Osteoblast (primary cell): ENCODE data around the gene PARP15. TPM values are rescaled to one million over a fixed set of nuclear protein-coding genes. Genes with fewer than 3 reads are reported as not detected.

ENCODE experiments used
- DNase-seq: peaks from one replicate; pipeline ENCODE4 v3.0.0; 2011; ENCODE audit warnings: low spot score, mixed read lengths; ENCODE audit not compliant: insufficient read length; ENCODE audit errors: missing footprints
- H2AFZ ChIP-seq: 2 replicates; pipeline ENCODE4 v1.6.0; 2011; ENCODE audit warnings: mild to moderate bottlenecking, low read length
- H3K27ac ChIP-seq: 2 replicates; pipeline ENCODE4 v1.5.1; 2011; ENCODE audit warnings: mild to moderate bottlenecking, low read depth, low read length, moderate library complexity
- H3K27me3 ChIP-seq: 2 replicates; pipeline ENCODE4 v1.6.0; 2012; ENCODE audit warnings: mild to moderate bottlenecking, control low read depth, inconsistent platforms, low read length, moderate library complexity; ENCODE audit not compliant: insufficient read depth
- H3K36me3 ChIP-seq: 2 replicates; pipeline ENCODE4 v1.5.1; 2011; ENCODE audit warnings: mild to moderate bottlenecking, low read length, control low read depth, moderate library complexity; ENCODE audit not compliant: insufficient read depth
- H3K4me1 ChIP-seq: 2 replicates; pipeline ENCODE4 v1.5.1; 2011; ENCODE audit warnings: mild to moderate bottlenecking, low read length, control low read depth, moderate library complexity; ENCODE audit not compliant: insufficient read depth
- H3K4me2 ChIP-seq: 2 replicates; pipeline ENCODE4 v1.6.0; 2011; ENCODE audit warnings: mild to moderate bottlenecking, low read length; ENCODE audit not compliant: insufficient read depth
- H3K4me3 ChIP-seq: fragments of 200-600 bp; sonication (generic); 3 replicates; pipeline ENCODE4 v1.5.1; 2012; ENCODE audit warnings: mild to moderate bottlenecking, low read length, inconsistent platforms; ENCODE audit not compliant: insufficient read depth
- H3K79me2 ChIP-seq: 2 replicates; pipeline ENCODE4 v1.6.0; 2012; ENCODE audit warnings: mild to moderate bottlenecking, low read length, control low read depth, inconsistent platforms; ENCODE audit not compliant: insufficient read depth
- H3K9me3 ChIP-seq: 2 replicates; pipeline ENCODE4 v1.5.1; 2011; ENCODE audit warnings: low read depth, low read length, control low read depth
- H4K20me1 ChIP-seq: 2 replicates; pipeline ENCODE4 v1.6.0; 2012; ENCODE audit warnings: mild to moderate bottlenecking, low read length, control low read depth; ENCODE audit not compliant: insufficient read depth
- CTCF ChIP-seq: IDR thresholded peaks from 2 replicates; pipeline ENCODE4 v1.5.1; 2011; ENCODE audit warnings: mild to moderate bottlenecking, low read depth, low read length, moderate library complexity; ENCODE audit errors: extremely low read depth
- total RNA-seq: library from RNA; depleted of rRNA; stranded (reverse); fragments of >200 nt; gene quantifications from 2 replicates; pipeline ENCODE4 v1.2.3, GENCODE V29; 2012

The PARP15 gene
- total RNA-seq, 1 donor, result 3.6 TPM

- Histone ChIP-seq H3K4me1 (no peaks in the 10 kb centered on the region), H3K4me2 (no peak overlapping the region), H4K20me1 (no peaks in the 10 kb centered on the region), H3K79me2 (no peaks in the 10 kb centered on the region), H3K27ac (no peak overlapping the region), H3K4me3 (no peak overlapping the region), H3K9me3 (no peaks in the 10 kb centered on the region), H3K36me3 (no peaks in the 10 kb centered on the region), H2AFZ (no peak overlapping the region), H3K27me3 (no peaks in the 10 kb centered on the region)
- peak; percentile 43 for DNase-seq
- TF ChIP-seq CTCF, result no peak
Observed at GRCh38 chr3:122603056-122603455, 25.6 kb downstream of the PARP15 start.

- Histone ChIP-seq H3K27ac (no peak overlapping the region), H3K4me3 (no peak overlapping the region), H3K36me3 (no peaks in the 10 kb centered on the region), H3K9me3 (no peaks in the 10 kb centered on the region), H2AFZ (no peak overlapping the region), H3K27me3 (no peaks in the 10 kb centered on the region), H3K4me1 (peaks cover 5% of the 10 kb centered on the region), H3K4me2 (no peak overlapping the region), H3K79me2 (no peaks in the 10 kb centered on the region), H4K20me1 (no peaks in the 10 kb centered on the region)
- no peak for DNase-seq
- TF ChIP-seq CTCF, result no peak
Observed at GRCh38 chr3:122606330-122606729, 28.9 kb downstream of the PARP15 start.

GRCh38 chr3:122608916-122609315 is 31.5 kb downstream of the PARP15 start:
- no peak for DNase-seq
- no peak overlapping the region for H3K27ac ChIP-seq
- no peak overlapping the region for H2AFZ ChIP-seq
- no peak overlapping the region for H3K4me2 ChIP-seq
- no peaks in the 10 kb centered on the region for H3K27me3 ChIP-seq
- H3K79me2 ChIP-seq, result no peaks in the 10 kb centered on the region
- H3K9me3 ChIP-seq, result no peaks in the 10 kb centered on the region
- H3K36me3 ChIP-seq, result no peaks in the 10 kb centered on the region
- H4K20me1 ChIP-seq, result no peaks in the 10 kb centered on the region
- TF ChIP-seq CTCF, result no peak
- H3K4me1 ChIP-seq, result peaks cover 5% of the 10 kb centered on the region
- no peak overlapping the region for H3K4me3 ChIP-seq

GRCh38 chr3:122609798-122610559 is 32.5 kb downstream of the PARP15 start:
- peak overlapping the region; percentile 35 for H3K4me3 ChIP-seq
- H3K4me2 ChIP-seq, result peak overlapping the region; percentile 74
- no peaks in the 10 kb centered on the region for H3K79me2 ChIP-seq
- no peaks in the 10 kb centered on the region for H3K9me3 ChIP-seq
- no peaks in the 10 kb centered on the region for H3K27me3 ChIP-seq
- H3K36me3 ChIP-seq, result no peaks in the 10 kb centered on the region
- H2AFZ ChIP-seq, result peak overlapping the region; percentile 88
- no peak for TF ChIP-seq CTCF
- peak; percentile 88 for DNase-seq
- H3K4me1 ChIP-seq, result peaks cover 5% of the 10 kb centered on the region
- no peaks in the 10 kb centered on the region for H4K20me1 ChIP-seq
- H3K27ac ChIP-seq, result peak overlapping the region; percentile 78
